ENCODE data around the gene PCDHGA8. TPM values are rescaled to one million over a fixed set of nuclear protein-coding genes. Genes with fewer than 3 reads are reported as not detected.
"Not testable (repeated sequence)": the region's sequence is repeated elsewhere in the genome, so short reads cannot be mapped to it uniquely, and the experiment has no call there.

PCDHGA8 gene
- polyA plus RNA-seq (ENCODE audit: insufficient read length): 0.73 TPM

DNA sequence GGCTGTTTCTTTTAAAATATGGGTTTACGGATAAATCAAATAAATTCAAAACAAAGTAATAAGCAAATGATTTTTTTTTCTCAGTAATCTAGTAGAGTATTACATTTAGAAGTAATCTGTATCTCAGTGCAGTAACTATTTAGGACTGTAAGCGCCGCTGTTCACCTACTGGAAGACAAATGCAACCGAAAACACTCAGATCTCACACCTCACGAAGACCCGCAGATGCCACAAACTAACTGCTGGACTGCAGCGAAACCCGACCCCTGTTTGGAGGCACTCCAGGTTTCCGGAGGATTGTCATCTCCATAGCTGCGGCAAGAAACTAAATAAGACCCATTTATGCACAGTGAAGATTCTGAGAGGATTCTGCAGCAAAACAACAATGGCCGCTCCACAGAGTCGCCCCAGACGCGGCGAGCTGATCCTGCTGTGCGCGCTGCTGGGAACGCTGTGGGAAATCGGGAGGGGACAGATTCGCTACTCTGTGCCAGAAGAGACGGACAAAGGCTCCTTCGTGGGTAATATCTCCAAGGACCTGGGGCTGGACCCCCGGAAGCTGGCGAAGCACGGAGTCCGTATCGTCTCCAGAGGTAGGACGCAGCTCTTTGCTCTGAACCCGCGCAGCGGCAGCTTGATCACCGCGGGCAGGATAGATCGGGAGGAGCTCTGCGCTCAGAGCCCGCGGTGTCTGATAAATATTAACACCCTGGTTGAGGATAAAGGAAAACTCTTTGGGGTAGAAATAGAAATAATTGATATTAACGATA is at the start of gene PCDHGA8:
Gene PCDHGA8 (plus strand): TSS at position 205 of the 770 bp plus-strand sequence. CDS start 181 bp downstream, at position 386.
- no peak for DNase-seq (ENCODE audit: low read depth)

DNA sequence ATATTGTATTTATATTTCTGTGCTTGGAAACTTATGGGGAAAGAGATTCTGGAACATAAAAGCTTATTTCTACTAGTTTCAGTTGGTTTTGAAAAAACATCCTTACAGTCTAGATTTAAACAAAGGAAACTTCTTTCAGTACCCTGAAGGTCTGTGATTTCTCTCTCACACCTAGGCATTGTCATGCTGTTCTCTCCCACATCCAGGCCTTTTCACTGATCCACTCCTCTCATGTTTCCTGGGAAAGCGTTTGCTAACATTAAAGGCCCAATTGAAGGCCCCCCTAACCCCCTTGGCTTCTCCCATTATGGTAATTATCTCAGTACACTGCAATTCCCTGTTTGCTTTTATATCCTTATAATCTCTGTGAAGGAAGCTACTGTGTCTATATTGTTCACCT is 49.7 kb upstream of the PCDHGA8 start:
- no peak for DNase-seq (ENCODE audit: low read depth)

DNA sequence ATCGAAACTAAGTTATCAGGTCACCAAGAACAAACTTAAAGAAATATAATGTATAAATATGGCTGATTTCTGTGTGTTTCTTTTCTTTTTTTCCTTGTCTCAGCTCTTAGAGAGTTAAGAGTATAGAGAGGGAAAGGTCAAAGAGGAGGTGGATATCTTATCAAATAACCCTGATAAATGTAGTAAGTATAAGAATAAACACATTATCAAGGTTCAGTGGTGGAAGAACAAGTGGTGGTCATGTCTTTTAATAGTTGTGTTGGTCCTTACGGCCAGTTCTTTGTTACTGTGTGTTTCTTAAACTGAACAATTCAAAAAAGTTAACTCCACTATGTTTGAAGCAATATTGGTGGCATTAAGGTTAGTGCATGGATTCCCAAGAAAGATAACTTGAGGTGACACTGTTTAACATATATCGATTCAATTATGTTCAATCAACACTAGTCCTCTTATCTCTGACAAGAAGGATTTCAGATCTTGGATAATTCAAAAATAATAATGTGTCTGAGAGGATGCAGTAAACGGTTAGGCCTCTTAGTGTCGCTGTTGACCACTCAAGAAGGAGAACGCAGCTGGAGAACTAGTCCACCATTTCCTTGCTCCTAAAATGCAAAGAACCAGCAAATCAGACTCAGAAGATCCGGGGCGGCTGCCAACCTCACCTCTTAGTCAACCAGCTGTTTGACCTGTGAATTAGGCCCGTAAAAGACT is 49.0 kb upstream of the PCDHGA8 start, which contains the start of gene PCDHGA3:
Gene PCDHGA3 (plus strand): TSS at position 588 of the 711 bp plus-strand sequence. CDS start 205 bp downstream, outside the sequence.
- DNase-seq (ENCODE audit: low read depth): no peak

DNA sequence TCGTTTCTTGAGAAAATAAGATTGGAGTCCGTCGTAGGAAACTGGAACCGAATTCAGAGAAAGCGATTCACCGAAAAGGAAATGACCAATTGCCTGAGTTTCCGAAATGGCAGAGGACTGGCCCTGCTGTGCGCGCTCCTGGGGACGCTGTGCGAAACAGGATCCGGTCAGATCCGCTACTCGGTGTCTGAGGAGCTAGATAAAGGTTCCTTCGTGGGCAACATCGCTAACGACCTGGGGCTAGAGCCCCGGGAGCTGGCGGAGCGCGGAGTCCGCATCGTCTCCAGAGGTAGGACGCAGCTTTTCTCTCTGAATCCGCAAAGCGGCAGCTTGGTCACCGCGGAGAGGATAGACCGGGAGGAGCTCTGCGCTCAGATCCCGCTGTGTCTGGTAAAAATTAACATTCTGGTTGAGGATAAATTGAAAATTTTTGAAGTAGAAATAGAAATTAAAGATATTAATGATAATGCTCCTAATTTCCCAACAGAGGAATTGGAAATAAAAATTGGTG is 48.4 kb upstream of the PCDHGA8 start:
- DNase-seq (ENCODE audit: low read depth): no peak

DNA sequence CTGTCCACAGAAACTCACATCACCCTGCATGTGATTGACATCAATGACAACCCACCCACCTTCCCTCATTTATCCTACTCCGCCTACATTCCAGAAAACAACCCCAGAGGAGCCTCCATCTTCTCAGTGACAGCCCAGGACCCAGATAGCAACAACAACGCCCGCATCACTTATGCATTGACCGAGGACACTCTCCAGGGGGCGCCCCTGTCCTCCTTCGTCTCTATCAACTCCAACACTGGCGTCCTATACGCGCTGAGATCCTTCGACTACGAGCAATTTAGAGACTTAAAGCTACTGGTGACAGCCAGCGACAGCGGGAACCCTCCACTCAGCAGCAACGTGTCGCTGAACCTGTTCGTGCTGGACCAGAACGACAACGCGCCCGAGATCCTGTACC is 47.1 kb upstream of the PCDHGA8 start:
- DNase-seq (ENCODE audit: low read depth): no peak

DNA sequence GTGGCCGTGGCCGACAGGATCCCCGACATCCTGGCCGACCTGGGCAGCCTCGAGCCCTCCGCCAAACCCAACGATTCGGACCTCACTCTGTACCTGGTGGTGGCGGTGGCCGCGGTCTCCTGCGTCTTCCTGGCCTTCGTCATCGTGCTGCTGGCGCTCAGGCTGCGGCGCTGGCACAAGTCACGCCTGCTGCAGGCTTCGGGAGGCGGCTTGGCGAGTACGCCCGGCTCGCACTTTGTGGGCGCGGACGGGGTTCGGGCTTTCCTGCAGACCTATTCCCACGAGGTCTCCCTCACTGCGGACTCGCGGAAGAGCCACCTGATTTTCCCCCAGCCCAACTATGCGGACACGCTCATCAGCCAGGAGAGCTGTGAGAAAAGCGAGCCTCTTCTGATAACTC is 46.4 kb upstream of the PCDHGA8 start:
- not testable (repeated sequence) for DNase-seq (ENCODE audit: low read depth)

DNA sequence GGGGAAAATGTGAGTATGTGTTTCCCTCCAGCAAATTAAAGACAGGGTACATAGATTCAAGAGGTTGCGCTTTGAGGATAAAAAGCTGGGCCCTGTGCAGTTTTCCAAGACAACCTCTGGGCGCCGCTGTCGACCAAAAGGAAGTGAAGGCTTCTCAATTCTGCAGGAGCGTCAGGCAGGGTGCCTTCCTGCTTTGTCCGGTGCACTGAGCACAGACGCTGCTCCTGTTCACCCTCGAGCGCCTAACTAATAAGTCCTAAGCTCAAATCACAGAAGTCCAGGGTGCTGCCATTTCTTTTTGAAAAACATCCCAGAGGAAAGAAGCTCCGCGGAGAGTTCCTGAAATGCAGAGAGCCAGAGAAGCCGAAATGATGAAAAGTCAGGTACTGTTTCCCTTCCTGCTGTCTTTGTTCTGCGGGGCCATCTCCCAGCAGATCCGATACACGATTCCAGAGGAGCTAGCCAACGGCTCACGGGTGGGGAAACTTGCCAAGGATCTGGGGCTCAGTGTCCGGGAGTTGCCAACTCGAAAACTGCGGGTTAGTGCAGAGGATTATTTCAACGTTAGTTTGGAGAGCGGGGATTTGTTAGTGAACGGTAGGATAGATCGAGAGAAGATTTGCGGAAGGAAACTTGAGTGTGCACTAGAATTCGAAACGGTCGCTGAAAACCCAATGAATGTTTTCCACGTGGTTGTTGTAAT is 42.4 kb upstream of the PCDHGA8 start, which contains the start of gene PCDHGB1:
Gene PCDHGB1 (plus strand): TSS at position 183 of the 703 bp plus-strand sequence. CDS start 162 bp downstream, at position 345.
- DNase-seq (ENCODE audit: low read depth): no peak

DNA sequence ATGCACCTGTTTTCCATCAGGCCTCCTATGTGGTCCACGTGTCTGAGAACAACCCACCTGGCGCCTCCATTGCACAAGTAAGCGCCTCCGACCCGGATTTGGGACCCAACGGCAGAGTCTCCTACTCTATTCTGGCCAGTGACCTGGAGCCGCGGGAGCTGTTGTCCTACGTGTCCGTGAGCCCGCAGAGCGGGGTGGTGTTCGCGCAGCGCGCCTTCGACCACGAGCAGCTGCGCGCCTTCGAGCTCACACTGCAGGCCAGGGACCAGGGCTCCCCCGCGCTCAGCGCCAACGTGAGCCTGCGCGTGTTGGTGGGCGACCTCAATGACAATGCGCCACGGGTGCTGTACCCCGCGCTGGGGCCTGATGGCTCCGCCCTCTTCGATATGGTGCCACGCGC is 40.8 kb upstream of the PCDHGA8 start:
- DNase-seq (ENCODE audit: low read depth): no peak

DNA sequence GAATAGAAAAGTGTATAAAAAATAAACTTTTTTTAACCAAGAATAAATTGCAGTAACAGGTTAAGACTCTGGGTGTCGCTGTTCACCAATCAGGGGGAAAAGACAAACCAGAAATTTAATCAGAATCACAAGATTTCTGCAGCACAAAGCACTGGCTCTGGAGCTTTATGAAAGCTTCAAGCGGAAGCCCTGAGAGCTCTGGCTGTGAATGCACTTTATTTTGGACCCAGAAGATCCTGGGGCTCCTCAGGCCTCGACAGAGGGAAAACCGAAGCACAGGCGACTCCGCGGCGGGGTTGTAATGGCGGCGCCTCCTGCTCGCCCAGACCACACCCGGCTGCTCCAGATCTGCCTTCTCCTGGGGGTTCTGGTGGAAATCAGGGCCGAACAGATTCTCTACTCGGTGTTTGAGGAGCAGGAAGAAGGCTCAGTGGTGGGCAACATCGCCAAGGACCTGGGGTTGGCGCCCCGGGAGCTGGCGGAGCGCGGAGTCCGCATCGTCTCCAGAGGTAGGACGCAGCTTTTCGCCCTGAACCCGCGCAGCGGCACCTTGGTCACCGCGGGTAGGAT is 37.4 kb upstream of the PCDHGA8 start, which contains the start of gene PCDHGA4:
Gene PCDHGA4 (plus strand): TSS at position 122 of the 570 bp plus-strand sequence. CDS start 87 bp downstream, at position 209.
- DNase-seq (ENCODE audit: low read depth): no peak

DNA sequence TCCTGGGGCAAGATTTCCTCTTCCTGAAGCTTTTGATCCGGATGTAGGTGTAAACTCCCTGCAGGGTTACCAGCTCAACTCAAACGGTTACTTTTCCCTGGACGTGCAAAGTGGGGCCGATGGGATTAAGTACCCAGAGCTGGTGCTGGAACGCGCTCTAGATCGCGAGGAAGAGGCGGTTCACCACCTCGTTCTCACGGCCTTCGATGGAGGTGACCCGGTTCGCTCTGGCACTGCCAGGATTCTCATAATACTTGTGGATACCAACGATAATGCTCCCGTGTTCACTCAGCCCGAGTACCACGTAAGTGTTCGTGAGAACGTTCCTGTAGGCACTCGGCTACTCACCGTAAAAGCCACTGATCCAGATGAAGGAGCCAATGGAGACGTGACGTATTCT is 36.8 kb upstream of the PCDHGA8 start:
- no peak for DNase-seq (ENCODE audit: low read depth)

DNA sequence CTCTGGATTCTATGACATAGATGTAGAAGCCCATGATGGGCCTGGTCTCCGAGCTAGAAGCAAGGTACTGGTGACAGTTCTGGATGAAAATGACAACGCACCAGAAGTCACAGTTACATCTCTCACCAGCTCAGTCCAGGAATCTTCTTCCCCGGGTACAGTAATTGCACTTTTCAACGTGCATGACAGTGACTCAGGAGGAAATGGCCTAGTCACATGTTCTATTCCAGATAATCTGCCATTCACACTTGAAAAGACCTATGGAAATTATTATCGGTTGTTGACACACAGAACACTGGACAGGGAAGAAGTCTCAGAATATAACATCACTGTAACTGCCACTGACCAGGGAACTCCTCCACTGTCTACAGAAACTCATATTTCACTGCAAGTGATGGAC is 36.3 kb upstream of the PCDHGA8 start:
- DNase-seq (ENCODE audit: low read depth): no peak

DNA sequence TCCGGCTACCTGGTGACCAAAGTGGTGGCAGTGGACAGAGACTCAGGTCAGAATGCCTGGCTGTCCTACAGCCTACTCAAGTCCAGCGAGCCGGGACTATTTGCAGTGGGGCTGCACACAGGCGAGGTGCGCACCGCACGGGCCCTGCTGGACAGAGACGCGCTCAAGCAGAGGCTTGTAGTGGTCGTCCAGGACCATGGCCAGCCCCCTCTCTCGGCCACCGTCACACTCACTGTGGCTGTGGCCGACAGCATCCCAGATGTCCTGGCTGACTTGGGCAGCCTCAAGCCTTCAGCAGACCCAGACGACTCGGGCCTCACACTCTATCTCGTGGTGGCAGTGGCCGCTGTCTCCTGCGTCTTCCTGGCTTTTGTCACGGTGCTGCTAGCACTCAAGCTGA is 35.5 kb upstream of the PCDHGA8 start:
- no peak for DNase-seq (ENCODE audit: low read depth)

DNA sequence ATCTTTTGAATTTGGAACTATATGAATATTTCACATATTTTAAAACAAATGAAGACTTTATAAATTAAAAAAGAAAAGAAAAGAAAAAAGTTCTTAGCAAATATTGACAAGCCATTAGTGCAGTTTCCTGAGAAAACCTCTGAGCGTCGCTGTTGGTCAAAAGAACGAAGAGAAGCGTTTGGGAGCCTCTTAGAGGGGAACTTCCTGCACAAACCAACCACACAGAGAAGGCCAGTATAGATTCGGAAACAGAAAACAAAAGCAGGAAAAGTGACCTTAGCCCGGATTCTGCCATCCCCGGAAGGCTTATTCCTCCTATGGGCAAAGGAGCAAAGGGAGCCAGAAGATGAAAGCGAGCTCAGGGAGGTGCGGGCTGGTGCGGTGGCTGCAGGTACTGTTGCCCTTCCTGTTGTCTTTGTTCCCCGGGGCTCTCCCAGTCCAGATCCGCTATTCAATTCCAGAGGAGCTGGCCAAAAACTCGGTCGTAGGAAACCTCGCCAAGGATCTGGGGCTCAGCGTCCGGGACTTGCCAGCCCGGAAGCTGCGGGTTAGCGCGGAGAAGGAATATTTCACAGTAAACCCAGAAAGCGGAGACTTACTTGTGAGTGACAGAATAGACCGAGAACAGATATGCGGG is 32.5 kb upstream of the PCDHGA8 start, which contains the start of gene PCDHGB2:
Gene PCDHGB2 (plus strand): TSS at position 205 of the 637 bp plus-strand sequence. CDS start 142 bp downstream, at position 347.
- no peak for DNase-seq (ENCODE audit: low read depth)

DNA sequence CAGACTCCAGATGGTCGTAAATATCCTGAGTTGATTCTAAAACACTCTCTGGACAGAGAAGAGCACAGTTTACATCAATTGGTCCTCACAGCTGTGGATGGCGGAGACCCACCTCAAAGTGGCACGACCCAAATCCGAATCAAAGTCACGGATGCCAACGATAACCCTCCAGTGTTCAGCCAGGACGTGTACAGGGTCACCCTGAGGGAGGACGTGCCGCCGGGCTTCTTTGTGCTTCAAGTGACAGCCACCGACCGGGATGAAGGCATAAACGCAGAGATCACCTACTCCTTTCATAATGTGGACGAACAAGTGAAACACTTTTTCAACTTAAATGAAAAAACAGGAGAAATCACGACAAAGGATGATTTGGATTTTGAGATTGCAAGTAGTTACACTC is 31.7 kb upstream of the PCDHGA8 start:
- no peak for DNase-seq (ENCODE audit: low read depth)

DNA sequence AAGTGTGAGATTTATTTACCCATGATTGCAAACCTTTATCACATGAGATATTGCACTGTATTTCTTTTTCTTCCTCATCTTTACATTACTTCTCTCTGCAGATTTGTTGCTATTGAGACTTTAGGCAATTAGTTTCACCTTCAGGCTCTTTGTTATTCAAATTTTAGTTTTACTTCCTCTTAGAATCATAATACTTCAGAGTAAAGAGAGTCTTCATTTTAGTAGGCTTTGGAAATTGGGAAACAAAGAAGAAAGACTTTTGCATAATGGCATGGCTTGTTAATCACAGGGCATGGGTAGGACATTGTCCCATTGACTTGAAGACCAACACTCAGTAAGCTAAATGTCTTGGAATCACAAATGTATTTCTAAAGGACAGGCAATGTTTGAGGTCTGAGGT is 29.7 kb upstream of the PCDHGA8 start:
- no peak for DNase-seq (ENCODE audit: low read depth)

DNA sequence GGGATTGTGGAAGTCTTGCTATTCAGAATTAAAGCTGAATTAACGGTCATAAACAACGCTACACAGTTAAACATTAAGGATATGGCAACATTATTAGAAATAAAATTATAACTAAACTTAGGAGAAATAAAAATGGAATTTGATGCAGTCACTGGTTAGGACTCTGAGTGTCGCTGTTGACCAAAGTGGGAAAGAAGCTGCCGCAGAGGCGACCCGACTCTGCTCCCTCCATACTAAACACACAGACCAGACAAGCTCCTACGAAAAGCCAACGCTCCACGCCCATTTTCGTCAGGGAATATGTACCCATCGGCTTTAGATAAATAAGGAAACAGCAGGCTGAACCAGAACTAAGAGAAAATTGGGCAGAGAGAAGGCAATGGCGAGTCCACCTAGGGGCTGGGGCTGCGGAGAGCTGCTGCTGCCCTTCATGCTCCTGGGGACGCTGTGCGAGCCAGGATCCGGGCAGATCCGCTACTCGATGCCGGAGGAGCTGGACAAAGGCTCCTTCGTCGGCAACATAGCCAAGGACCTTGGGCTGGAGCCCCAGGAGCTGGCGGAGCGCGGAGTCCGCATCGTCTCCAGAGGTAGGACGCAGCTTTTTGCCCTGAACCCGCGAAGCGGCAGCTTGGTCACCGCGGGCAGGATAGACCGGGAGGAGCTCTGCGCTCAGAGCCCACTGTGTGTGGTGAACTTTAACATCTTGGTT is 28.3 kb upstream of the PCDHGA8 start, which contains the start of gene PCDHGA5:
Gene PCDHGA5 (plus strand): TSS at position 211 of the 709 bp plus-strand sequence. CDS start 169 bp downstream, at position 380.
- DNase-seq (ENCODE audit: low read depth): no peak

DNA sequence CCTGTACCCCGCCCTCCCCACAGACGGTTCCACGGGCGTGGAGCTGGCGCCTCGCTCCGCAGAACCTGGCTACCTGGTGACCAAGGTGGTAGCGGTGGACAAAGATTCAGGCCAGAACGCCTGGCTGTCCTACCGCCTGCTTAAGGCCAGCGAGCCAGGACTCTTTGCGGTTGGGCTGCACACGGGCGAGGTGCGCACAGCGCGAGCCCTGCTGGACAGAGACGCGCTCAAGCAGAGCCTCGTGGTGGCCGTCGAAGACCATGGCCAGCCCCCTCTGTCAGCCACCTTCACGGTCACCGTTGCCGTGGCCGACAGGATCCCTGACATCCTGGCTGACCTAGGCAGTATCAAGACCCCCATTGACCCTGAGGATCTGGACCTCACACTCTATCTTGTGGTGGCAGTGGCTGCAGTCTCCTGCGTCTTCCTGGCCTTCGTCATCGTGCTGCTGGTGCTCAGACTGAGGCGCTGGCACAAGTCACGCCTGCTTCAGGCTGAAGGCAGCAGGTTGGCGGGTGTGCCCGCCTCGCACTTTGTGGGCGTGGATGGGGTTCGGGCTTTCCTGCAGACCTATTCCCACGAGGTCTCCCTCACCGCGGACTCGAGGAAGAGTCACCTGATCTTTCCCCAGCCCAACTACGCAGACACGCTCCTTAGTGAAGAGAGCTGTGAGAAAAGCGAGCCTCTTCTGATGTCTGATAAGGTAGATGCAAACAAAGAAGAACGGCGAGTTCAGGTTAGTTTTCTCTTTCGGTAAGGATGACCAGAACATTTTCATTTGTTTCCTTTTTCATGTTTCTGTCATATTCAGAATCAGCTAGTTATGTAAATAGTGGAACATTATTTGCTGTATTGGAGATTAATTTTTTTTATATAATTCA is 26.2 kb upstream of the PCDHGA8 start:
- no peak for DNase-seq (ENCODE audit: low read depth)

DNA sequence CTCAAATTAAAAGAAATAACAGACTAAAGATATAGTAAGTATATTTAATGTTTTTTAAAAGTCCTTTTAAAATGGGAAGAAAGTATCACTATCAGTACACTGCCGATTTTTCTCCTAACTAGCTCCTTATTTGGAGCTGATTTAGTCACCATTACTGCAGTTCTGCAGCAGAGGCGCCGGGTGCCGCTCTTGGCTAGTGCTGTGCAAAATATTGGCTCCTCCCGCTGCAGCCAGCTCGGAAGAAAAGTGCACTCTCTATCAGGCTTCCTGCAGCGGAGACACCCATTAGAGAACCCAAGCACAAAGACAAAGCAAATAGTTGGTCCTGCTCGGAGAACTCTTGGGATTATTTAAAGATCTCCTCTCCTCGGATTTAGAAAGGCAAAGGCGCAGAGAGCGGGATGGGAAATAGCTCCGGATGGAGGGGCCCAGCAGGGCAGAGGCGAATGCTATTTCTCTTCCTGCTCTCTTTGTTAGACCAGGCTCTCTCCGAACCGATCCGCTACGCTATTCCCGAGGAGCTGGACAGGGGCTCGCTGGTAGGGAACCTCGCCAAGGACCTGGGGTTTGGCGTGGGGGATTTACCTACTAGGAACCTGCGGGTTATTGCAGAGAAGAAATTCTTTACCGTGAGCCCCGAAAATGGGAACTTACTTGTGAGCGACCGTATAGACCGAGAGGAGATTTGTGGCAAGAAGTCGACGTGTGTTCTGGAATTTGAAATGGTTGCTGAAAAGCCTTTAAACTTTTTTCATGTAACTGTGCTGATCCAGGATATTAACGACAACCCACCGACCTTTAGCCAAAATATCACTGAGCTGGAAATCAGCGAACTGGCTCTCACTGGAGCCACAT is 22.2 kb upstream of the PCDHGA8 start, which contains the start of gene PCDHGB3:
Gene PCDHGB3 (plus strand): TSS at position 249 of the 855 bp plus-strand sequence. CDS start 153 bp downstream, at position 402.
- DNase-seq (ENCODE audit: low read depth): no peak

Measured in forelimb muscle (tissue), 1 donor.